Activated T-cell treated with anti-CD3 and anti-CD28 coated beads for 24 hours (primary cell): Measurements from ENCODE around the gene BTBD8.

ENCODE experiments used
- DNase-seq: peaks from one replicate; pipeline ENCODE4 v3.0.0-alpha.2; 2020; ENCODE audit warnings: low read depth

The BTBD8 gene

GRCh38 chr1:92192246-92192645, 112.1 kb downstream of the BTBD8 start:
- no peak for DNase-seq

DNA sequence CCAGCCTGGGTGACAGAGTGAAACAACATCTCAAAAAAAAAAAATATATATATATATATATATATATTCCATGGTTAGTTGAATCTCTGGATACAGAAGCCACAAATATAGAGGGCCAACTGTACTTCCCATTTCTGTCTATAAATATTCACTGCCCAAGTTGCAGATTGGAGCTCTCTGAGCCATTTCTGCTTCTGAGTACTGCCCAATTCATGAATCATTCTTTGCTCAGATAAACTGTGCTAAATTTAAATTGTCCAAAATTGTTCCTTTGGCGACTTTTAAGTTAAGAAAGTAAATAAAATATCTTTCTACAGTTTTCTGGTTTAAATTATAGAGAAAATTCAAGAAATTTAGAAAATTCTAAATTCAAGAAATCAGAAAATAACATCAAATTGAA, 114.4 kb downstream of the BTBD8 start:
- DNase-seq = no peak

GRCh38 chr1:92201973-92202372, 121.8 kb downstream of the BTBD8 start:
- no peak for DNase-seq

DNA sequence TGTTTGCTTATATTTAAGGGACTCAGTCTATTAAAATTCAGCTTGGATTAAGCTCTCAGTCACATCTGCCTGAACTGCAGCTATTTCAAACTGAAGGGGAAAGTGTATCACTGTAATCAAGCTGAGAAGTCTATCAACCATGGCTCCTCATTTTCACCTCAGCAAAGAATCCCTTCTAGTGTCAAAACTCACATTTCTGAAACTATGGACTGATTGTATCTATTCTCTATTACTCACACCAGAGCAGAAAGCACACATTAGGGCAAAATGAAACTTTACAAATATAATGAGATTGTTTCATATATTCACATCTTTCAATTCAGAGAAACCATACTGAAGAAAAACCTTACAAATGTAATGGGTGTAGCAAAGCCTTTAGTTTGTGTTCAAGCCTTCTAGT, 123.0 kb downstream of the BTBD8 start:
- no peak for DNase-seq

- no peak for DNase-seq
Measured at GRCh38 chr1:92210701-92211100, 130.6 kb downstream of the BTBD8 start.

GRCh38 chr1:92211166-92211565, 131.0 kb downstream of the BTBD8 start:
- no peak for DNase-seq

DNA sequence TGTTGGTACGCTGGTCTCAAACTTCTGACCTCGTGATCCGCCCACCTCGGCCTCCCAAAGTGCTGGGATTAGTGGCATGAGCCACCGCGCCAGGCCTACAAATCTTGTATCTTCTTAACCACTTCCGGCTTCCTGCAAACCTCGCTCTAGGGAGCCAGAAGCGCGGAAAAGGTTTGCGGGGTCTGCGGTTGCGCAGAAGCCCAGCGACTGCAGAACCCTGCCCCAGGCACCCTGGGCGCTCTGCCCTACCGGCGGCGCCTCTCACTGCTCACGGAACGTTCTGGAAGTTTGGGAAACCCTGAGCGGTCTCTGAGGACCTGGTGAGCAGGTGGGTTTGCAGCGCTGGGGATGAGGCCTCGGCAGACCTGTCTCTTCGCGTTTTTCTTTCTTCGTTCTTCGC, 137.6 kb downstream of the BTBD8 start, which contains the start of gene C1orf146:
Gene C1orf146, plus strand, starts transcription at position 195 of the 400 bp plus-strand sequence. CDS start 13,506 bp downstream, outside the sequence.
- no peak for DNase-seq

GRCh38 chr1:92218559-92218958, 138.4 kb downstream of the BTBD8 start:
- DNase-seq = no peak

GRCh38 chr1:92219028-92219427, 138.9 kb downstream of the BTBD8 start:
- DNase-seq = no peak

DNA sequence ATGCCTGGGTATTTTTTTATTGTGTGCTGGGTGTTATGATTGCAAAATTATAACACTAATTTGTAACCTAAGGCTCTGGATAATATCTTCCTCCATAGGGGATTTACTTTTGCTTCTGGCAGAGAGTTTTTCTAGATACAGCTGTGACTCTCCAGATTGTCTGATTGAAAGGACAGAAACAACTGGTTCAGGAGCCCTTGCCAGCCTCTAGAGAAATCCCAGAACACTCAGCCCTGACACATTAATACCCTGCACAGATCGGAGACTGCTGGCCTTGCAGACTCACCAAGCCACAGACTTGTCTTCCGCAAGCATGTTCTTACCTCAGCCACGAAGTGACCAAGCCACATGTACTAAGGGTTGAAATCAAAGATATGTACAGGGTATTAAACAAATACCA, 148.3 kb downstream of the BTBD8 start:
- no peak for DNase-seq

- no peak for DNase-seq
Measured at GRCh38 chr1:92230736-92231135, 150.6 kb downstream of the BTBD8 start.
